Stimulated activated CD4-positive, alpha-beta T cell treated with anti-CD3 and anti-CD28 coated beads, Interleukin-4, amount 100 ng/mL, for 1 hour (primary cell): ENCODE results near the gene SRSF11.
"Not testable (repeated sequence)": the region's sequence is repeated elsewhere in the genome, so short reads cannot be mapped to it uniquely, and the experiment has no call there.

Experiments
- DNase-seq: peaks from one replicate; pipeline ENCODE4 v3.0.0-alpha.2; 2020

SRSF11 gene

GRCh38 chr1:70221238-70222121 lies at the start of gene SRSF11:
Gene SRSF11, plus strand, starts transcription at chr1:70221380. Its CDS starts 257 bp downstream, at chr1:70221637.
- peak; percentile 99 for DNase-seq

- no peak for DNase-seq
Measured at GRCh38 chr1:70171512-70171911, 49.7 kb upstream of the SRSF11 start.

GRCh38 chr1:70185181-70185580 lies 36.0 kb upstream of the SRSF11 start:
- DNase-seq = not testable (repeated sequence)

- DNase-seq = no peak
Measured at GRCh38 chr1:70188522-70188921, 32.7 kb upstream of the SRSF11 start.

GRCh38 chr1:70190180-70190579 lies 31.0 kb upstream of the SRSF11 start:
- no peak for DNase-seq

- DNase-seq = not testable (repeated sequence)
Measured at GRCh38 chr1:70192446-70192845, 28.7 kb upstream of the SRSF11 start.

GRCh38 chr1:70194601-70195000 lies 26.6 kb upstream of the SRSF11 start:
- DNase-seq = no peak

- no peak for DNase-seq
Measured at GRCh38 chr1:70195342-70195741, 25.8 kb upstream of the SRSF11 start.

- DNase-seq = no peak
Measured at GRCh38 chr1:70196333-70196732, 24.8 kb upstream of the SRSF11 start.

- no peak for DNase-seq
Measured at GRCh38 chr1:70200065-70200464, 21.1 kb upstream of the SRSF11 start.

- DNase-seq = no peak
Measured at GRCh38 chr1:70202173-70202758, 18.9 kb upstream of the SRSF11 start.

GRCh38 chr1:70204139-70204538 lies 17.0 kb upstream of the SRSF11 start:
- no peak for DNase-seq

GRCh38 chr1:70204600-70204999 lies 16.6 kb upstream of the SRSF11 start:
- no peak for DNase-seq

GRCh38 chr1:70205071-70205433 lies 16.1 kb upstream of the SRSF11 start:
- DNase-seq = no peak

GRCh38 chr1:70205434-70206118 lies 15.6 kb upstream of the SRSF11 start, which contains the start of gene LRRC40:
Gene LRRC40, minus strand, starts transcription at chr1:70205579. Its CDS starts 39 bp downstream, at chr1:70205540.
- DNase-seq = peak; percentile 97

GRCh38 chr1:70206833-70207232 lies 14.3 kb upstream of the SRSF11 start:
- not testable (repeated sequence) for DNase-seq

- DNase-seq = no peak
Measured at GRCh38 chr1:70207492-70207891, 13.7 kb upstream of the SRSF11 start.

GRCh38 chr1:70208292-70208691 lies 12.9 kb upstream of the SRSF11 start:
- DNase-seq = no peak

GRCh38 chr1:70210820-70211219 lies 10.4 kb upstream of the SRSF11 start:
- no peak for DNase-seq

GRCh38 chr1:70211541-70211940 lies 9.6 kb upstream of the SRSF11 start:
- DNase-seq = no peak

GRCh38 chr1:70220015-70220414 lies 1.2 kb upstream of the SRSF11 start:
- no peak for DNase-seq

GRCh38 chr1:70220517-70221237 lies 503 bp upstream of the SRSF11 start:
- DNase-seq = no peak

GRCh38 chr1:70222716-70223235 lies 1.6 kb downstream of the SRSF11 start:
- no peak for DNase-seq
